GM20431 (cell line): Measurements from ENCODE around the gene GTSF1L.

Source experiments
- in situ Hi-C: fragments of 300-500 bp; cut with MseI, MboI; formaldehyde crosslinking; loops from one replicate; pipeline ENCODE4 v1.15.0; 2020; ENCODE audit warnings: low sequenced_read_pairs; ENCODE audit not compliant: unreplicated experiment

GTSF1L gene

DNA sequence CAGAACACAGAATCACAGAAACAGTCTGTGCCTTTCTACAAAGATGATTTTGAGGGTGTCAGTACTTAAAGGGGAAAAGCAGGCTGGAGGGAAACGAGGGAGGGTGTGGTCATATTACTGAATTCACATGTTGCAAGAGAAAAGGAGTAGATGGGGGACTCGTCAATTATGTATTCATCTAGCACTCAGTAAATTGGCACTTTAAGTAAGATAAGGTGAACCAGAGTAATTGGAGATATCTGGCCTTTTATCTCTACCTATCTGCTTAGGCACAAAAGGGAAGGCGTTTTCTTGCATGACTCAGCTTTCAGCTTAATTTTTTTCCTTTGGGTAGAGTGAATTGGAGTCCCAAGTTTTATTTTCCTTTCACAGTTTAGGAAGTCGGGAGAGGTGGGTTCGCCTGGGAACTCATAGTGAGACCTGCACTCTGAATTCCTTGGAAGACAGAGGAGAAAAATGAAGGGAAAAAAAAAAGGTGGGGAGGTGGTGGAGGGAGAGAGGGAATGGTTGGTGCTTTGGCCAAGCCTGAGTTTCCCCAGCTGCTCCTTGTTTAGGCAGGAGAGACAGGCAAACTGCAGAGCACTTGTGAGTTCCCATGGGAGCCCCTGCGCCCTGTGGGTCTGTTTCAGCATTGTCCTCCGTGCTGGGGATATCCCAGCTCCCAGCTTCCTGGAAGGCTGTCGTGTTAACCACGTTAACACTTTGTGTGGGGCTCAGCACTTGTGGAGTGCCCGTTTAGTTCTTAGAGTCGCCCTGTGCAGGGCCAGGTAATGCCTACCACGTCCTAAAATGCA is 19.7 kb upstream of the GTSF1L start:
- in situ Hi-C loops, result loop anchor here (10.0 kb wide), 1 partner anchor 338 kb away; no protein-coding TSS in a partner anchor

DNA sequence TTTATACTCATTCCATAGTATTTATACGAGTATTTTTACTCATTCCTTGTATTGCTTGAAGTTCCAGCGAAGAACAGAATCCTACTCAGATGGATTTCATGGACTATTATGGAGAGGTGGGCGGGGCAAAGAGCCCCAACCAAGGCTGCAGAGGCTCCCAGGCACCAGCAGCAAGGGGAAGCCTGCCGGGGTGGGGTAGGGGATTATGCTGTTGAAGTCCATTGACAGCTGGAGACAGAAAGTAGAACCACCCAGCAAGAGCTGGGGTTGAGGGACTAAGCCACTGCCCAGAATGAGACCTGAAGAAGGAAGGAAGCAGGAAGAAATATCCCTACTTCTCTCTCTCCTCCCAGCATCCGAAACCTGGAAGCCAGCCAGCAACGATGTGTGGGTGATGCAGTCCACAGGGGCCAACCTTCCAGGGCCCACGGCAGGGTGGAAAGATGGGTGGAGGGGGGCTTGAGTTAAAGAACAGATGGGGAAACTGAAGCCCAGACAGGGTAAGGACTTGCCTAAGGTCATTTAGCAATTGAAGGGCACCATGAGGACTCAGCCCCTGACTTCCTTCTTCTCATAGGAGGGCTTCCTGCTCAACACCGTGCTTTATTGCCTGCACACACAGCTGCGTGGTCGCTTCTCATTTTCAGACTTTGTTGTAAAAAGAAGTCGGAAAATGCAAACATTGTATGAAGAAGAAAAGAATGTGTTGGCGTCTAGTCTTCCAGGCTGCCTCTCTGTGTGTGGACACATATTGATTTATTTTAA is 18.3 kb upstream of the GTSF1L start:
- in situ Hi-C loops, result loop anchor here (10.0 kb wide), 1 partner anchor 340 kb away; no protein-coding TSS in a partner anchor

DNA sequence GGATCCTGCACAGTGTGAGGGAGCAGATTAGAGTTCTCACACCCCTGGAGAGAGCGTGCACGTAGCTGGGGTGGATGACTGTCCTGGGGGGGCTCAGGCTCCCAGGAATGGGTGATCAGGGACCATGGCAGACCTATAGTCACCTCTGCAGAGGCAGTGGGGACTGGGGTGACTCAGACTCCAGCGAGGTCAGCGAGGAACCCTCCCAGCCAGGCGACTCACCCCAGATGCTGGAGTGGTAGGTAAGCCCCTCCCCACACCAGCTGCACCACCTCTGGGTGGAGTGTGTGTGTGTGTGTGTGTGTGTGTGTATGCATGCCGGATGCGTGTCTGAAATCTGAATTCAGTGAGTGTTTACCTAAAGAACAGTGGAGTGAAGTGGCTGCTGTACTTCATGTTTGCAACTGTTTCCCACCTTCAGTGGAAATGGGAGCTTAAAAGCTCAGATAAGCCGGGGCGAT is 17.4 kb upstream of the GTSF1L start:
- in situ Hi-C loops, result loop anchor here (10.0 kb wide), 1 partner anchor 341 kb away; no protein-coding TSS in a partner anchor

DNA sequence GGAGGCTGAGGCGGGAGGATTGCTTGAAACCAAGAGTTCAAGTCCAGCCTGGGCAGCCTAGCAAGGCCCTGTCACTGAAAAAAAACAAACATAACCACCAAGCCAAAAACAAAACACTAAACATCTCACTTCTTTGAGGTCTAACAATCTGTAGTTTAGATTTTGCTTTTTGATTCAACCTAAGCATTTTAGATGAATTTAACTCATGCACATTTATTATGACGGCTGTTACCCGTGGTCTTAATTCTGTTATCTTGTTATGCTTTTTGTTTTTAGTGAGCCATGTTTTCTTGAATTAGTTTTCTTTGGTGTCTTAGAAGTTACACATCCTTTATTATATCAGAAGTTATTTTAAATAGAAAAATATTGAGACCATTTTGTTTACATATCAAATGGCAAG is 13.8 kb upstream of the GTSF1L start:
- in situ Hi-C loops, result loop anchor here (10.0 kb wide), 1 partner anchor 344 kb away; no protein-coding TSS in a partner anchor

DNA sequence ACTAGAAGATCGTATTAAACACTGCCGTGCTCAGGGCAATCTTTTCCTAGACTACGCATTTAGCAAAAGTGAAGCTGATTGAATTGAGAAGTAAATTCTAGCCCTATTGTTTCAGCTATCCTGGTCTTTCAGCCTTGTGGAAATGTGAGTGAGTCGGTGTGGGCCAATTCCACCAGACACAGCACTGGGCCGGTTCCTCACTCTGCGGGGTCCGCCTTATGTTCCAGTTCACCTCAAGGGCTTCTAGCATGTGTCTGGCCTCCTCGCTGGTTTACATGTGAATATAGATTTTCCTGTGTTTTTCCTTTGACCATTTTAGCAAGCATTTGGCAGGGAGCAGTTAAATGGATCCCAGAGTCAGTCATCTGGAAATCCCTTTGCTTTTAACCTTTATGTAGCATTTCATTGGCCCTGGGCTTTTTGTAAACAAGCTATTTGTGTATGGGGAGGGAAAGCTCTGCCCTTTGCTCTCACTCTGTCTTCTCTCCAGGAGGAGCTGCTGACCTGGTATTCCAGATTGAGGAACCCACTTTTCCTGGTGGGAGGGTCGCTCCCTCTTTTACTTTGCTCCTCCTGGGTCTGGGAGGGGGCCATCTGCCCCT is 12.4 kb upstream of the GTSF1L start:
- in situ Hi-C loops, result no loop called here

DNA sequence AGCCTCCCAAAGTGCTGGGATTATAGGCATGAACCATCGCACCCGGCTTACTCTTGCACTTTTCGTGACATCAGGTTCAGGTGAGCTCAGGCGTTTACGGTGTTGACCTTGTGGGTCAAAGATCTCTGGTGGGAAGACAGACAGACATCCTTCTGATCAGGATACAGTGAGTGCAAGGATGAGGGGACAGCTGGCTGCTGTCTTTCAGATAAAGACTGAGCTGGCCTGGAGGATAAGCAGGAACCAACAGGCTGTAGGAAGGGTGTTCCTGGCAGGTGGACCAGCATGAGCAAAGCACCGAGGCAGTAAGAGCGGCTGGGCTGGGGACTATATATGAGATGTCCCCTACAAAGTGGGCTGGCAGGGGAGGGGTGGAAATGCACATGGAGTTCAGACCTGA is 11.1 kb upstream of the GTSF1L start:
- in situ Hi-C loops, result no loop called here

DNA sequence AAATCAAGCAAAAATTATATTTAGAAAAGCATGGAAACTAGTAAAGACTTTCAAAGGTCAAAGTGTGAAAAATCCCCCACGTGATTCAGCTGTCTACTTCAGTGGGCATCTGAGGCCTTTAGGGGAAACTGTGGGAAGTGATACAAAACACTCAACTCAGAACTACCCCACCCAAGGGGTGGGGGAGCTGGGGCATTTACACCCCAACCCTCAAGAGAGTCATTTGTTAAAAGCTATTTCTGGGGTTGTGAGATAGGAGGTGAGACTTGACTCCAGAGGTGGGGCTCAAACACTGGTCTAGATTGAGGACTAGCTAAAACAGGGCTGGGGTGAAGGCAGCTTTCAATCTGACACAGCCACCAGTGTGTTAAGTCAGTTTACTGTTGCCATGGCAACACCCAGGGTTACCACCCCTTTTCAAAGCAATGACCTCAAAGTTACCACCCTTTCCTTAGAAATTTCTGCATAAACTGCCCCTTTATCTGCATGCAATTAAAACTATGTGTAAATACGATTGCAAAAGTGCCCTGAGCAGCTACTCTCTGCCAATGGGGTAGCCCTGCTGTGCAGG is 9.9 kb upstream of the GTSF1L start:
- in situ Hi-C loops, result no loop called here

DNA sequence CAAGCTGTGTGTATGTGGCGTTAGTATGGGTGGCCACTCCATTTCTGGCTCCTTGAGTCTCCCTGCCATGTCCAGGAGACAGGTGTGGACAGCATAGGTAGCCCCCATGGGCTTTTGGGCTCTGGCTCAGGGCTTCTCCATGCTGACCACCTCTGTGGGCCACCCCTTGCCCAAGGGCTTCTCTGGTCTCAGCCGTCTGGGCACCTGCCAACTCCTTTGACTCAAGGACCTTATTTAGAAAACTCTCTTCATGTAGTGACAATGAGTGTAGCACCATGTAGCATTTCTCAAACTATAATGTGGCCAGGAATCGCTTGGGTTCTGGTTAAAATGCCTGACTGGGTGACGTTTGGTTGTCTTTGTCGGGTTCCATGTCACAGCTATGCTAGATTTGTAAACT is 5.1 kb upstream of the GTSF1L start:
- in situ Hi-C loops, result no loop called here

DNA sequence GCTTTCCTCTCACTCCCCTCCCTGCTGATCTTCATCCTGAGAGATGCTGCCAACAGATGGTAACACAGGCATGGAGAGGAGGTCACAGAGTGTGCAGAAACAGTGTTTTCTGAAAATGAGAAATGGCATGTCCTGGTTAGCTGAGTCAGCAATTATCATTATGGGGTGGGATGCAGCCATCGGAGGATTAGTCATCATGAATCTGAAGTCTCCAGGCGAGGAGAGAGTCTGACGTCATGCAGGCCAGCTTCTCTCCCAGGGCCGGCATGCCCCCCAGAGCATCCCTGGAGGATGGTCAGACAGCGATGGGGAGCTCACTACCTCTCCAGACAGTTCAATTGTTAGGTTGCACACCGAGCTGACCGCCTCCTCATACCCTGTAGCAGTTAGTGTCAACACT is 4.7 kb upstream of the GTSF1L start:
- in situ Hi-C loops, result no loop called here

DNA sequence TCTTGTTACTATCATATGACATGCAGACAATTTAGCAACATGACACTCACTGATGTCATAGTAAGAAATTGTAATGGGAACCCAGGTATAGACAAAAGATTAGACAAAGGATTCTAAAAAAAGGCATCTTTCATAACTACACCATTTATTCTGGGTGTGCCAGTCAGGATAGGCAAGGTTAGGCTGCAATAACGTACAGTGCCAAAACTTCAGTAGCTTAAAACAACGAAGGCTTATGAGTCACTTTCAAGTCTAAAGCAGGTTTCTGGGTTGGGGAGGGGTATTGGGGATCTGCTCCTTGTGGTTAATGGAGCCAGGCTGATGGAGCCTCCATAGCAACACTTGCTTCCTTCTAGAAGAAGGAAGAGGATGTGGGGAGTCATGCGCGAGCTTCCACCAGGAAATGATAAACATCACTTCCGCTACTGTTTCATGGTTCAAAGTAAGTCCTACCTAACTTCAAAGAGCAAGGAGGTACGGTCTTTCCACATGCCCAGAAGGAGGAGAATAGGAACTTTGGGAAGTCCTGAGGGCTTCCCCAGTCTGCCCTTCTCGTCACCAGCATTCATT is 2.0 kb upstream of the GTSF1L start:
- in situ Hi-C loops, result no loop called here

DNA sequence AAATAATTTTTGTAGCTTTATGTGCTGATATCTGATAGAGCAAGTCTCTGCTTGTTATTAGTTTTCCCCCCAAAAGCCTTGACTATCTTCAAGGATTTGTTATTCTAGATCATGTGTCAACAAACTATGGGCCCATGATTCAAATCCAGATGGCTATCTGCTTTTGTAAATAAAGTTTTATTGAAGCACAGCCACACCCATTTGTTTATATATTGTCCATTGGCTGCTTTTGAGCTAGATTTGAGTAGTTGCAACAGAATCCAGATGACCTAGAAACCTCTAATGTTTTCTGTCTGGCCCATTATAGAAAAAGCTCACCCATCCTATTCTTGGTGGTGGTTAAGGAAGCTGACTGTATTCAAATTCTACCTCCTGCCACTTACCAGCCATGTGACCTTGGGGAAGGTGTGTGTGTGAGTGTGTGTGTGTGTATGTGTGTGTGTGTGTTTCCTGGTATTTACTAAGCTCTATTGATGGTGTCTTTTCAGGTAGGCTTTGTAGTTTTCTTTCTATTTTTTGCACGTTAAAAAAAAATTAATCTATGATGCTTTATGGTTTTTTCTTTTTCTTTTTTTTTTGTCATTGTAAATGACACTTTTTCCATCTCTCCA is 1.3 kb upstream of the GTSF1L start:
- in situ Hi-C loops, result no loop called here

DNA sequence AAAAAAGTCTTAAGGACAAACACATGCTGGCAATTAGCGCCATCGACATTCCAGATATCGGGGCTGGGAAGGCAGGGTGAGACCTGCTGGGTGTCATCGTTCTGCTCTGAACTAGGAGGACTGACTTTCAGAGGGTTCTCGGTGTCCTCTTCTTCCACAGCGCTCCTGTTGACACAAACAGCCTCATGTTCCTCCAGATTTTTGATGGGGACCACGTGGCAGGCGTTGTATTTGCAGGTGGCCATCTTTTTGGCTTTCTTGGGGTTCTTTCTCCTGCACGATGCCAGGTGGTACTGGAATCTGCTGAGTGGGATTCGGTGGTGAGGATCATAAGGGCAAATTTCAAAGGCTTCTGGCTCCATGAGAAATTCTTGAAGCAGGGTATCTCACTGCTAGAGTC is 469 bp downstream of the GTSF1L start:
- in situ Hi-C loops, result no loop called here

DNA sequence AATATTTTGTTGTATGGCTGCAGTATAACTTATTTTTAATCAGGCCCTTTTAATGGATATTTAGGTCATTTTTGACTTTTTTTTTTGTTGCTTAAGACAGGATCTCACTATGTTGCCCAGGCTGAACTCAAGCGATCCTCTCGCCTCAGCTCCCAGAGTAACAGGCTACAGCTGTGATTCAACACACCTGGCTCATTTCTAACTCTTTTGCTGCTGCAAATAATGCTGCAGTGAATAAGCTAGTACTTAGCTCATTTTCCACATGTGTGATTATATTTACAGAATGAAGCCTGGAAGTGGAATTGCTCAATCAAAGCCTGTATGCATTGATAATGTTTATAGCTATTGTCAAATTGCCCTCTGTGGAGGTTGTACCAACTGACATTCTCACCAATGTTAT is 1.1 kb downstream of the GTSF1L start:
- in situ Hi-C loops, result no loop called here

DNA sequence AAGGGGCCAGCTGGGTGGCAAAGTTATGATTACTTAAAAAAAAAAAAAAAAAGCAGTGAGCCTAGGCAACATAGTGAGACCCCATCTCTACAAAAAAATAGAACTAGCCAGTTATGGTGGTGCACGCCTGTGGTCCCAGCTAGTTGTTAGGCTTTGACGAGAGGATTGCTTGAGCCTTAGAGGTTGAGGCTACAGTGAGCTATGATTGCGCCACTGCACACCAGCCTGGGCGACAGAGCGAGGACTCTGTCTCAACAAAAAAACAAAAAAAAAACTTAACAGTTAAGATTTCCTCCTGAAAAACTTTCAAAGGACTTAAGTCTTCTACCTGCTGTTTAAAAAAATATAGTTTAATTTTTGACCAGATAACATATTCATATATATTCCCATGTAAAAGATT is 2.4 kb downstream of the GTSF1L start:
- in situ Hi-C loops, result no loop called here

DNA sequence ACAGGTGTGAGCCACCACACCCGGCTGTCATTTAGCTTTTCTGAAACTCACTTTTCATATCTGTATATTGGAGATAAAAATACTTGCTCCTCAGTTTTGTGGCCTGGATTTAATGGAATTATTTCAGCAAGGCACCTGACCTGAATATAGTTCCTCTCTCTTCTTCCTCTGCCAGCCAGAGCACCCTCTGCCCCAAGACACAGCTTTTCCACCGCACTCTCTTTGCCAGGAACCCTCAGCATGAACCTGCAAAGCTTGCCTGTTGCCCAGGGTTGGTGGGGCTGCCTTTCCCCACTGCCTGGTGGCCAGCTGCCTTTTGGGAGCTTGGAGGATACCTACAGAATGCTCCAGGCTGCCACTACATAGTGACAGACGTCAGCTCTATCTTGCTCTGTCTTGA is 3.1 kb downstream of the GTSF1L start:
- in situ Hi-C loops, result no loop called here

DNA sequence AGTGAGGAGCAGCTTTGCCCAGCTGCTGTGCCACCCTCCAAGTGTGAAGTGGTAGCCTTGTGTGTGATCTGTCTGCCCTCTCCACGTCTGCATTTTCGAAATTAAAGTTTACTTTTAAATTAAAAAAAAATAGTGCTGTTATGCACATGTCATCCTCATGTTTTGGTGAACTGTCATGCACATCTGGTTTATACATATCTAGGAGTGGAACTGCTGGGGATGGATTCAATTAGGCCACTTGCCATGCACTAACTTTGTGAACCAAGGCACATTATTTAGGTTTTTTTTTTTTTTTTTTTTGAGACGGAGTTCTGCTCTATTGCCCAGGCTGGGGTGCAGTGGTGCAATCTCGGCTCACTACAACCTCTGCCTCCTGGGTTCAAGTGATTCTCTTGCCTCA is 3.6 kb downstream of the GTSF1L start:
- in situ Hi-C loops, result no loop called here

DNA sequence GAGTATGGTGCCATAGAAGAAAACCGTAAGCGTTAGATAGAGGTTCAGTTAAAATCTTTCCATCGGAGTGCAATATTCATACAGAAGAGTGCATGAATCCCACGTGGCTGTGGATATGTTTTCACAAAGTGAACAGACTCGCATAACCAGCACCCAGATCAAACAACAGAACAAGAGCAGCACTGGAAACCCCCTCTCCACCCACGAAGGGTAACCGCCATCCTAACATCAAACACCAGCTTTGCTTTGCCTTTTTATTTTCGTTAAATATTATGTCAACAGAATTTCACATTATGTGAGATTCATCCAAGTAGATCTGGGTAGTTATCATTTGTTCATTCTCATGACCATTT is 4.7 kb downstream of the GTSF1L start:
- in situ Hi-C loops, result no loop called here

DNA sequence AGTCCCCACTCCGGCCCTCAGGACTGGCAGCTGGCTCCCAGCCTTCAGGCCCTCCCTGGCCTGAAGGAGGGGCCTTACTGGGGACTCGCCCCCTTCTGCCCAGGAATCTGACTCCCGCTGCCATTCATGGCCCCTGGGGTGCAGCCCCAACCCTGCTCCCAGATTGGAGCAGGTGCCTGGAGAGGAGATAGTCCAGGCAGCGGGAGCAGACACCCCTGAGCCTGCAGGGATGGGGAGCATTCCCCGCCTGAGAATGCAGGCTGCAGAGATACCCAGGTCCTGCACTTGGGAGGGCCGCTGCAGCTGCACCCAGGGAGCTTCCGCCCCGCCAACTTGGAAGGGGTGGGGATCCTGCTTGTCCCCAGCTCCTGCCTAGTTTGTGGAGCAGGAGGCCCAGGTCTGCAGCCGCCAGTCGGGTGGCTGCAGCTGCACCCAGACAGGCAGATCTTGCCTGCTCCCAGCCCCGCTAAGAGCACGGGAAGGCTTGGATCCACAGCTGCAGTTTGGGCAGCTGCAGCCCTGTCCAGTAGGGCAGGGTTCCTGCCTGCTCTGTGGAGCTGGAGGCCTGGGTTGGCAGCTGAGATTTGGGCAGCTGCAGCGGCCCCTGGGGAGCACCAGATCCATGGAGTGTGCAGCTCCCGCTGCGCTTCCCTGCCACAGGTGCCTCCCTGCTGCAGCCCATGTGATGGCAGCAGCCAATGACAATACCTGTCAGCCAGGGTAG is 5.2 kb downstream of the GTSF1L start:
- in situ Hi-C loops, result no loop called here

DNA sequence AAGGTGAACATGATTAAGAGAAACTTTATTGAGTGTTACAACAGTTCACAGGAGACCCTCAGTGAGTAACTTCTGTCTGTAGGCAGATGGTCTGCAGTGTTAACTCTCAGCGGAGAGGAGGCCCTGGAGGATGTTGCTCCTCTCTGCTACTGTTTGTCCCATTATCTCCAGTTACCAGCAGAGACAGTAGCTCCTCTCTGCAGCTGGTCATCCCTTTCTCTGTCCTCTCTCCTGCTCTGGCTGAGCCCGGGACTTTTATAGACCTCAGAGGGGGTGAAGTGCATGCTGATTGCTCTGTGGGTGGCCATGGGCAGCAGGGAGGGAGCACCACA is 5.7 kb downstream of the GTSF1L start:
- in situ Hi-C loops, result no loop called here
